ENCODE measurements around the gene DDX47.

DNA sequence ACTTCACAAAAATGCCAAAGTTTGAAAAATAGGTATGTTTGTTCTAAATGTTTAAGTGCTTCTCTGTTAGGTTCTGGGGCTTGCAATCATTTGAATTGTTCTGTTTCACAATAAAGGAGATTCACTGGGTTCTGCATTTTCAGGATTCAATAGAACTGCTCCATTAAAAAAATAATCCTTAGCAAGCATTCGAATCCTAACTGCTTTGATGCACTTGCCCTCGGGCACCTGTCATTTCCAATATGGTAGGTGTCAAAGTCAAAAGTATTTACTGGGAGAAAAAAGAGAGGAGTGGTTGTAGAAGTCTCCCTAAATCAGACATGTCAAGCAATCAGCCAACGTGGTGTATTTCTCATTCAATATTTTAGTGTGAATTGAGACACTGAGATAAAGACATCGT lies 22.2 kb upstream of the DDX47 start:
- TF ChIP-seq GATA3 (IDR thresholded peaks at IDR 0.05; ENCODE audit: low read depth, low read length) (no peak), GATA2 (IDR thresholded peaks at IDR 0.05; ENCODE audit: low read depth, low read length) (no peak)
